GM18508 (cell line): Measurements from ENCODE around the gene ARHGEF4.

Source experiments
- ATAC-seq: cut with Tn5 transposase; IDR thresholded peaks from one replicate; pipeline ENCODE4 v1.9.1; 2021; ENCODE audit warnings: moderate number of reproducible peaks; ENCODE audit not compliant: insufficient read depth, unreplicated experiment

Gene ARHGEF4

GRCh38 chr2:131032393-131032836 lies 195.7 kb downstream of the ARHGEF4 start:
- ATAC-seq = no peak

- ATAC-seq = no peak
Measured at GRCh38 chr2:131033786-131034121, 197.0 kb downstream of the ARHGEF4 start.

GRCh38 chr2:131034122-131035051 lies 197.7 kb downstream of the ARHGEF4 start:
- no peak for ATAC-seq

- ATAC-seq = no peak
Measured at GRCh38 chr2:131035112-131035825, 198.6 kb downstream of the ARHGEF4 start.

GRCh38 chr2:131035826-131036231 lies 199.1 kb downstream of the ARHGEF4 start:
- ATAC-seq = no peak

- ATAC-seq = no peak
Measured at GRCh38 chr2:131036269-131036668, 199.6 kb downstream of the ARHGEF4 start.

GRCh38 chr2:131036696-131037397 lies 200.1 kb downstream of the ARHGEF4 start:
- no peak for ATAC-seq

- ATAC-seq = no peak
Measured at GRCh38 chr2:131037398-131038257, 200.9 kb downstream of the ARHGEF4 start.

GRCh38 chr2:131038258-131039100 lies 201.8 kb downstream of the ARHGEF4 start:
- ATAC-seq = no peak

GRCh38 chr2:131039101-131039440 lies 202.4 kb downstream of the ARHGEF4 start:
- no peak for ATAC-seq

- ATAC-seq = no peak
Measured at GRCh38 chr2:131039535-131039907, 202.8 kb downstream of the ARHGEF4 start.

GRCh38 chr2:131039908-131040660 lies 203.4 kb downstream of the ARHGEF4 start:
- no peak for ATAC-seq

- no peak for ATAC-seq
Measured at GRCh38 chr2:131040661-131041401, 204.1 kb downstream of the ARHGEF4 start.

GRCh38 chr2:131041402-131042147 lies 204.9 kb downstream of the ARHGEF4 start:
- ATAC-seq = no peak

GRCh38 chr2:131042148-131042775 lies 205.5 kb downstream of the ARHGEF4 start:
- no peak for ATAC-seq

GRCh38 chr2:131043199-131044074 lies 206.7 kb downstream of the ARHGEF4 start:
- no peak for ATAC-seq
